SK-N-SH treated with all-trans-retinoic acid at 6 μM for 48 hours (cell line): ENCODE data around the gene KLHDC4.

Experiments
- ARNTL ChIP-seq: fragments of 450-650 bp; formaldehyde crosslinking; IDR thresholded peaks from 2 replicates; pipeline ENCODE4 v1.5.0; 2020; ENCODE audit warnings: low read depth, mild to moderate bottlenecking, moderate library complexity, borderline replicate concordance
- ESRRG ChIP-seq: fragments of 250-450 bp; sonication (Bioruptor Pico); IDR thresholded peaks from 2 replicates; pipeline ENCODE4 v1.6.1; 2021; ENCODE audit warnings: mild to moderate bottlenecking
- TCF4 ChIP-seq: fragments of 250-450 bp; sonication (Bioruptor Pico); IDR thresholded peaks from 2 replicates; pipeline ENCODE4 v1.8.0; 2021; ENCODE audit warnings: mild to moderate bottlenecking, moderate library complexity, borderline replicate concordance
- TOX ChIP-seq: fragments of 250-450 bp; sonication (Bioruptor Pico); IDR thresholded peaks from 2 replicates; pipeline ENCODE4 v1.8.0; 2021; ENCODE audit warnings: mild to moderate bottlenecking, moderate library complexity, borderline replicate concordance
- ZC3H10 ChIP-seq: fragments of 250-450 bp; sonication (Bioruptor Pico); IDR thresholded peaks from 2 replicates; pipeline ENCODE4 v1.5.1; 2021; ENCODE audit warnings: mild to moderate bottlenecking, moderate library complexity
- ZFP3 ChIP-seq: fragments of 250-450 bp; sonication (Bioruptor Pico); IDR thresholded peaks from 2 replicates; pipeline ENCODE4 v1.5.0; 2020; ENCODE audit warnings: mild to moderate bottlenecking, moderate library complexity
- TF ChIP-seq, protein P1 (sequence below): fragments of 250-450 bp; sonication (Bioruptor Pico); IDR thresholded peaks from 2 replicates; pipeline ENCODE4 v1.5.1; 2020; ENCODE audit warnings: low read depth, mild to moderate bottlenecking, moderate library complexity

GRCh38 chr16:87778476-87778829, 12.7 kb upstream of the KLHDC4 start:
- TF ChIP-seq, protein P1, sequence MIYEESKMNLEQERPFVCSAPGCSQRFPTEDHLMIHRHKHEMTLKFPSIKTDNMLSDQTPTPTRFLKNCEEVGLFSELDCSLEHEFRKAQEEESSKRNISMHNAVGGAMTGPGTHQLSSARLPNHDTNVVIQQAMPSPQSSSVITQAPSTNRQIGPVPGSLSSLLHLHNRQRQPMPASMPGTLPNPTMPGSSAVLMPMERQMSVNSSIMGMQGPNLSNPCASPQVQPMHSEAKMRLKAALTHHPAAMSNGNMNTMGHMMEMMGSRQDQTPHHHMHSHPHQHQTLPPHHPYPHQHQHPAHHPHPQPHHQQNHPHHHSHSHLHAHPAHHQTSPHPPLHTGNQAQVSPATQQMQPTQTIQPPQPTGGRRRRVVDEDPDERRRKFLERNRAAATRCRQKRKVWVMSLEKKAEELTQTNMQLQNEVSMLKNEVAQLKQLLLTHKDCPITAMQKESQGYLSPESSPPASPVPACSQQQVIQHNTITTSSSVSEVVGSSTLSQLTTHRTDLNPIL (CRISPR knock-in tag) = no peak
- no peak for TF ChIP-seq ESRRG (CRISPR knock-in tag)
- no peak for TF ChIP-seq ZFP3 (CRISPR knock-in tag)
- no peak for TF ChIP-seq TOX
- no peak for TF ChIP-seq TCF4 (CRISPR knock-in tag)
- no peak for TF ChIP-seq ARNTL (CRISPR knock-in tag)
- no peak for TF ChIP-seq ZC3H10 (CRISPR knock-in tag)
